Upper lobe of left lung (tissue), 6 donors: ENCODE measurements around the gene VANGL1. TPM values are rescaled to one million over a fixed set of nuclear protein-coding genes. Genes with fewer than 3 reads are reported as not detected.

Experiments
- ATAC-seq, 2 donors: fragments of 200-7000 bp; cut with Tn5 transposase; one replicate each; pipeline ENCODE4 v1.9.1; 2022; ENCODE audit warnings: mild to moderate bottlenecking in 2 of 2, moderate library complexity in 2 of 2; ENCODE audit not compliant: low FRiP score in 2 of 2
- DNase-seq, 2 donors: peaks; one replicate each; pipeline ENCODE4 v3.0.0-alpha.2; 2019 to 2020
- H3K27ac ChIP-seq, 4 donors: fragments of 200-600 bp; sonication (generic); one replicate each; pipeline ENCODE4 v1.5.1; 2016 to 2019
- H3K27me3 ChIP-seq, 4 donors: fragments of 200-600 bp; sonication (generic); one replicate each; pipeline ENCODE4 v1.5.1; 2017 to 2019
- H3K36me3 ChIP-seq, 4 donors: fragments of 200-600 bp; sonication (generic); one replicate each; pipeline ENCODE4 v1.5.1; 2016 to 2019
- H3K4me1 ChIP-seq, 4 donors: fragments of 200-600 bp; sonication (generic); one replicate each; pipeline ENCODE4 v1.5.1; 2018 to 2019
- H3K4me3 ChIP-seq, 4 donors: fragments of 200-600 bp; sonication (generic); one replicate each; pipeline ENCODE4 v1.5.1; 2017 to 2019; ENCODE audit warnings: mild to moderate bottlenecking in 2 of 4, moderate library complexity in 1 of 4
- H3K9me3 ChIP-seq, 4 donors: fragments of 200-600 bp; sonication (generic); one replicate each; pipeline ENCODE4 v1.5.1; 2018 to 2019
- EP300 ChIP-seq, 4 donors: sonication (generic); formaldehyde crosslinking; IDR thresholded peaks; one replicate each; pipeline ENCODE4 v1.5.1; 2017; ENCODE audit warnings: antibody characterized with exemption in 4 of 4, control low read depth in 2 of 4
- POLR2A ChIP-seq, 4 donors: fragments of 450-650 bp; IDR thresholded peaks; one replicate each; pipeline ENCODE4 v1.5.1; 2016 to 2017; ENCODE audit warnings: antibody characterized with exemption in 4 of 4, mild to moderate bottlenecking in 2 of 4
- POLR2AphosphoS5 ChIP-seq, 2 donors: sonication (generic); formaldehyde crosslinking; IDR thresholded peaks; one replicate each; pipeline ENCODE4 v1.5.1; 2017; ENCODE audit warnings: antibody characterized with exemption in 2 of 2
- WGBS, 2 donors: methylation state at CpG; one replicate each; pipeline ENCODE4 v1.1.5; 2017 to 2018; 5-methylcytosine and 5-hydroxymethylcytosine counted together
- small RNA-seq, 4 donors: library from RNA; depleted of rRNA; stranded (forward); fragments of <200 nt; gene quantifications; one replicate each; pipeline ENCODE3, GENCODE V24; 2016
- total RNA-seq, 6 donors: library from RNA; depleted of rRNA in 4 of 6; stranded (reverse); fragments of >200 nt in 4 of 6; gene quantifications; one replicate each; pipeline versions ENCODE4 v1.1.0 to v1.2.1, GENCODE V29; 2016 to 2021
- TF ChIP-seq, protein P1 (sequence below), 6 experiments: fragments of 450-650 bp in 4 of 6; fragments of 200-600 bp in 2 of 6; sonication (generic) in 2 of 6; IDR thresholded peaks; one replicate each; pipeline ENCODE4 v1.5.1; 2016 to 2019; ENCODE audit warnings: antibody characterized with exemption in 6 of 6
- donor health status: DM: no; HTN: no; CAD: no; lungs with moderate emphysema.
- donor health status: DM: no; HTN: yes; CAD: no; lungs with severe emphysema.

The VANGL1 gene
- total RNA-seq, 6 donors from 2014 or later: 3.1 to 11.4 (median 7.0) TPM

DNA sequence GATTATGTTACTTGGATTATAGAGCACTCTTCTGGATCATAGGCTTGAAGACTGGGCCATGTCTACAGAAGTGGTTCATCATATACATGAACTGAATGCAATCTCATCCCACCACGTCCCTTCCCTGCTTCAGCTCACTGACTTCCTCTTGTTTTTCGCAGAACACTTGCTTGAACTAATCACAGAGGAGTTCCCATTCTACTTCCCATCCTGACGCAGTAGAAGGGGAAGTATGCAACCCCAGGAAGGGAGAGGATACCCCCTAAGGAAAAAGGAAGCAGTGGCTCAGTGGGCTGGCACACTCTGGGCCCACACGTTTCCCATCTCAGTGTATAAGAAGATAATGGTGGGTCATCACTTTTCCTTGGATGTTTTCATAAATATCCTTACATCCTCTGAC, 90.5 kb downstream of the VANGL1 start:
- H3K27me3 ChIP-seq: no peaks in the 10 kb centered on the region
- no peak overlapping the region for H3K4me3 ChIP-seq
- TF ChIP-seq, protein P1, sequence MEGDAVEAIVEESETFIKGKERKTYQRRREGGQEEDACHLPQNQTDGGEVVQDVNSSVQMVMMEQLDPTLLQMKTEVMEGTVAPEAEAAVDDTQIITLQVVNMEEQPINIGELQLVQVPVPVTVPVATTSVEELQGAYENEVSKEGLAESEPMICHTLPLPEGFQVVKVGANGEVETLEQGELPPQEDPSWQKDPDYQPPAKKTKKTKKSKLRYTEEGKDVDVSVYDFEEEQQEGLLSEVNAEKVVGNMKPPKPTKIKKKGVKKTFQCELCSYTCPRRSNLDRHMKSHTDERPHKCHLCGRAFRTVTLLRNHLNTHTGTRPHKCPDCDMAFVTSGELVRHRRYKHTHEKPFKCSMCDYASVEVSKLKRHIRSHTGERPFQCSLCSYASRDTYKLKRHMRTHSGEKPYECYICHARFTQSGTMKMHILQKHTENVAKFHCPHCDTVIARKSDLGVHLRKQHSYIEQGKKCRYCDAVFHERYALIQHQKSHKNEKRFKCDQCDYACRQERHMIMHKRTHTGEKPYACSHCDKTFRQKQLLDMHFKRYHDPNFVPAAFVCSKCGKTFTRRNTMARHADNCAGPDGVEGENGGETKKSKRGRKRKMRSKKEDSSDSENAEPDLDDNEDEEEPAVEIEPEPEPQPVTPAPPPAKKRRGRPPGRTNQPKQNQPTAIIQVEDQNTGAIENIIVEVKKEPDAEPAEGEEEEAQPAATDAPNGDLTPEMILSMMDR (IDR thresholded peaks at IDR 0.05): no peak
- TF ChIP-seq POLR2A (IDR thresholded peaks at IDR 0.05): no peak
- no peak for TF ChIP-seq EP300 (IDR thresholded peaks at IDR 0.05)
- TF ChIP-seq POLR2AphosphoS5 (IDR thresholded peaks at IDR 0.05): no peak
- no peak for DNase-seq
- H3K27ac ChIP-seq: no peak overlapping the region
- no peaks in the 10 kb centered on the region for H3K9me3 ChIP-seq
- 29 to 50% methylated on average over 4 of the region's 4 CpGs for WGBS, 2 donors
- H3K4me1 ChIP-seq: peaks cover 0 to 9% (median 6%) of the 10 kb centered on the region in 4 donors
- ATAC-seq: peak in 1 of 2 donors; percentile 64
- no peaks in the 10 kb centered on the region for H3K36me3 ChIP-seq

DNA sequence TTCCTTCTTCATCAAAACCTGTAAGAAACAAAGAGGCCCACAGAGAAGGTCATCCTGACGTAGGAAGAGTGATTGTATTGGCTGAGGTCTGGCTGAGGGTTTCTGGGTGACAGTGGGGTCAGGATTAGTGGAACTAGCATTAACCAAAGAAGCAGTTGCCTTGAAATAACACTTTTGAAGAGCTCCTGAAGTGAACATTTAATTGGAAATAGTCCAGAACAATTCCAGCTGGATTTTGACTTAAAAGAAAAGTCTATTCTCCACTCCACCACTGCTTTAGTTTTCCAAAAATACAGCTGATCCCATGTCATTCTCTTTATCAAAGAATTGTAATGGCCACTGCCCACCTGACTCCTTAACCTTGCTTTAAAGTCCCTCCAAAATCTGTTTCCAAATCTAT, 99.0 kb downstream of the VANGL1 start:
- no peak for DNase-seq
- WGBS, 2 donors: 47 to 77% methylated on average over 1 of the region's 1 CpG
- no peak for ATAC-seq

GRCh38 chr1:115744646-115745275, 103.0 kb downstream of the VANGL1 start:
- Histone ChIP-seq H3K27me3 (no peaks in the 10 kb centered on the region), H3K4me3 (no peak overlapping the region), H3K9me3 (no peaks in the 10 kb centered on the region), H3K27ac (no peak overlapping the region), H3K4me1 (no peaks in the 10 kb centered on the region), H3K36me3 (no peaks in the 10 kb centered on the region)
- 78 to 83% methylated on average over 3 of the region's 3 CpGs for WGBS, 2 donors
- ATAC-seq: no peak
- TF ChIP-seq, protein P1 (IDR thresholded peaks at IDR 0.05): no peak
- TF ChIP-seq POLR2AphosphoS5 (IDR thresholded peaks at IDR 0.05) (no peak), POLR2A (IDR thresholded peaks at IDR 0.05) (no peak), EP300 (IDR thresholded peaks at IDR 0.05) (no peak)
- no peak for DNase-seq

More for the DNA sequence above, 99.0 kb downstream of the VANGL1 start:
- H3K36me3 ChIP-seq: no peaks in the 10 kb centered on the region
- no peaks in the 10 kb centered on the region for H3K9me3 ChIP-seq
- no peaks in the 10 kb centered on the region for H3K27me3 ChIP-seq
- TF ChIP-seq, protein P1 (IDR thresholded peaks at IDR 0.05): no peak
- TF ChIP-seq EP300 (IDR thresholded peaks at IDR 0.05) (no peak), POLR2AphosphoS5 (IDR thresholded peaks at IDR 0.05) (no peak), POLR2A (IDR thresholded peaks at IDR 0.05) (no peak)
- H3K4me1 ChIP-seq: no peaks in the 10 kb centered on the region
- no peak overlapping the region for H3K27ac ChIP-seq
- no peak overlapping the region for H3K4me3 ChIP-seq

DNA sequence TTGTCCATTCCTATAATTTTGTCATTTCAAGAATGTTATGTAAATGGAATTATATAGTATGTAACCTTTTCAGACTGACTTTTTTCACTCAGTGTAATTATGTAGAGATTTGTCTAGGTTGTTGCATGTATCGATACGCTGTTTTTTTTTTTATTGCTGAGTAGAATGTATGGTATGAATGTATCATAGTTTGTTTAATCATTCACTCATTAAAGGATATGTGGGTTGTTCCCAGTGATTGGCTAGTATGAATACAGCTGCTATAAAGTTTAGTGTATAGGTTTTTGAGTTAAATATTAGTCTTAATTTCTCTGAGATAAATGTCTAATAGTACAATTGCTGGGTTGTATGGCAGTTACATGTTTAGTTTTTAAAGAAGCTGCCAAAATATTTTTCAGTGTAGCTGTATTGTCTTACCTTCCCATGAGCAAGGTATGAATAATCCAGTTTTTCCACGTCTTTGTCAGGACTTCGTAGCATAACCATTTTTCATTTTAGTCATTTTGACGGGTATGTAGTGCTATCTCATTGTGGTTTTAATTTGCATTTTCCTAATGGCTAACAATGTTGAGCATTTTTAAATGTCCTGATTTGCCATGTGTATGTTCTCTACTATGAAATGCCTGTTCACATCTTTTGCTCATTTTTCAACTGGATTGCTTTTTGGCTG, 104.4 kb downstream of the VANGL1 start:
- 67 to 71% methylated on average over 5 of the region's 5 CpGs for WGBS, 2 donors
- H3K27ac ChIP-seq: no peak overlapping the region
- TF ChIP-seq, protein P1 (IDR thresholded peaks at IDR 0.05): no peak

More for the DNA sequence above, 104.4 kb downstream of the VANGL1 start:
- ATAC-seq (no peak), DNase-seq (no peak)
- no peaks in the 10 kb centered on the region for H3K27me3 ChIP-seq
- H3K36me3 ChIP-seq: no peaks in the 10 kb centered on the region
- H3K4me1 ChIP-seq: no peaks in the 10 kb centered on the region
- H3K4me3 ChIP-seq: no peak overlapping the region
- no peaks in the 10 kb centered on the region for H3K9me3 ChIP-seq

Small RNAs within 50 kb of the gene (small RNA-seq; reads per million reads assigned to genes)
- gene RF00406: 0 to 1.6 (median 0.07) reads per million in 4 donors
- 0 reads per million in 4 donors for gene RN7SL420P

Other genes with a start within 250 kb of the VANGL1 start
- gene CASQ2, start 126.7 kb downstream of the VANGL1 start, total RNA-seq: 1 to 10 TPM in 3 of 6 donors, under 1 TPM in 3; under 0.01 to 1.9 (median 0.99) TPM
- gene NHLH2, start 199.2 kb downstream of the VANGL1 start, total RNA-seq: 1 to 10 TPM in 1 of 6 donors, under 1 TPM in 3, not detected in 2; 0.30 to 1.3 (median 0.41) TPM